ENCODE measurements around the gene DNAJC3. TPM values are rescaled to one million over a fixed set of nuclear protein-coding genes. Genes with fewer than 3 reads are reported as not detected.

DNAJC3 gene
- total and polyA plus RNA-seq, 9 of the 15 experiments (the other 6 are each of a cell fraction or from before 2014, with no cell fraction given) = 7.8 to 21.8 (median 10.4) TPM

DNA sequence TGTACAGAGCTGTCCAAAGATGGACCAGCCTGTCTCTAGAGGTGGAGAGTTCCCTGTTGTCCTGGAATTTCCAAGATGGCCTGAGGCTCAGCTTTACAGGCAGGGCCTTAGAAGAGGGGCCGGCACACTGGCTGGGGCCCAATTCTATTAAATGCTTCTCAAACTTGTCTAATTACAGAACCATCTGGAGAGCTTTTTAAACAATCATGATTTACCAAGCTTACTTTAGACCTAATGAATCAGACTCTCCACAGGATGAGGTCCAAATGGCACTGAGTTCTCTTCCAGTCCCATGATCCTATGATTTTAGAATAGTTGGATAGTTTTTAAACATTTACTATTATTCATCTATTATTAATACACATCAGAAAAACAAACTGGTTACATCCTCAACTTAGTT is 123.5 kb downstream of the DNAJC3 start:
- no peaks in the 10 kb centered on the region for H3K9me1 ChIP-seq (ENCODE audit: control insufficient read depth, insufficient read depth, low read length)
- ATAC-seq (no peak), FAIRE-seq (no peak), DNase-seq (ENCODE audit: extremely low read depth in 1 of 4, low spot score in 3 of 4) (no peak)
- WGBS (ENCODE audit: insufficient coverage, low coverage, missing lambda C conversion rate) = 86% methylated on average over 1 of the region's 1 CpG
- H3K36me3 ChIP-seq (ENCODE audit: control insufficient read depth, insufficient read depth, low read length) = no peaks in the 10 kb centered on the region; the same call in 2 of the 3 replicates
- no peaks in the 10 kb centered on the region for H3K79me2 ChIP-seq (ENCODE audit: control insufficient read depth, insufficient read depth, low read length)
- intact Hi-C loops (cut with micrococcal nuclease) = no loop called here
- no peak overlapping the region for H3K9ac ChIP-seq (ENCODE audit: insufficient read depth in 1 of 2, low read depth in 2 of 2, low read length in 2 of 2)
- no peaks in the 10 kb centered on the region for H4K20me1 ChIP-seq (replicated peaks; ENCODE audit: control insufficient read depth, insufficient read depth, low read length)
- H3K9me3 ChIP-seq (replicated peaks; ENCODE audit: control insufficient read depth, insufficient read depth, low read depth, low read length) = no peaks in the 10 kb centered on the region
- POLR2A ChIA-PET = interaction anchor here (0.7 kb wide), 1 partner anchor 169 kb away, joined by 4 read pairs; no protein-coding TSS in a partner anchor
- no peak overlapping the region for H3K27ac ChIP-seq (ENCODE audit: extremely low read depth, low read depth, low read length)
- no TSS peak for BruUV-seq (replicated peaks)
- H3K27me3 ChIP-seq (ENCODE audit: control insufficient read depth in 2 of 2, insufficient read depth in 2 of 2, low read length in 2 of 2) = no peaks in the 10 kb centered on the region
- no peak overlapping the region for H2AFZ ChIP-seq (ENCODE audit: low read depth, low read length)
- no peak overlapping the region for H3K4me2 ChIP-seq (ENCODE audit: insufficient read depth, low read length)
- H3K4me3 ChIP-seq = no peak overlapping the region
- CTCF ChIA-PET (ENCODE audit: low intra/inter-chr PET ratio) = no interaction called here
- H3K4me1 ChIP-seq (replicated peaks in 1 of 2; ENCODE audit: control insufficient read depth in 2 of 2, insufficient read depth in 2 of 2, low read length in 2 of 2) = no peaks in the 10 kb centered on the region
- in situ Hi-C loops (cut with MboI) = no loop called here
- TF ChIP-seq TFE3 (CRISPR knock-in tag; IDR thresholded peaks at IDR 0.05) (no peak), ZNF24 (IDR thresholded peaks at IDR 0.05) (no peak), ZC3H11A (IDR thresholded peaks at IDR 0.05; ENCODE audit: low read depth, low read length) (no peak), ARID2 (IDR thresholded peaks at IDR 0.05) (no peak), POLR2G (IDR thresholded peaks at IDR 0.05; ENCODE audit: low read depth, low read length) (no peak), E2F6 (IDR thresholded peaks at IDR 0.05; ENCODE audit: borderline replicate concordance in 1 of 2, extremely low read depth in 1 of 2, insufficient read depth in 1 of 2, insufficient read length in 1 of 2, low read depth in 1 of 2, low read length in 1 of 2, poor library complexity in 1 of 2, severe bottlenecking in 1 of 2) (no peak), GMEB1 (CRISPR knock-in tag; IDR thresholded peaks at IDR 0.05) (no peak), HSF4 (CRISPR knock-in tag; IDR thresholded peaks at IDR 0.05; ENCODE audit: borderline replicate concordance) (no peak), PCBP2 (IDR thresholded peaks at IDR 0.05; ENCODE audit: low read depth, low read length, poor library complexity, severe bottlenecking) (no peak), PRPF4 (IDR thresholded peaks at IDR 0.05; ENCODE audit: insufficient read depth, low read depth, low read length, poor library complexity, severe bottlenecking) (no peak), YY1 (IDR thresholded peaks at IDR 0.05; ENCODE audit: borderline replicate concordance in 1 of 3, control insufficient read depth in 1 of 3, extremely low read depth in 1 of 3, insufficient read depth in 3 of 3, insufficient read length in 1 of 3, insufficient replicate concordance in 2 of 3, low read depth in 1 of 3, low read length in 2 of 3) (no peak), SNIP1 (IDR thresholded peaks at IDR 0.05; ENCODE audit: low read depth) (no peak), ZNF57 (CRISPR knock-in tag; IDR thresholded peaks at IDR 0.05) (no peak), NFE2L1 (tag; IDR thresholded peaks at IDR 0.05; ENCODE audit: borderline replicate concordance, low read depth) (no peak), FOXK2 (conservative IDR thresholded peaks at IDR 0.05 in 1 of 2, IDR thresholded peaks at IDR 0.05 in 1 of 2; ENCODE audit: low read depth in 2 of 2) (no peak)
- TF ChIP-seq, protein P1, sequence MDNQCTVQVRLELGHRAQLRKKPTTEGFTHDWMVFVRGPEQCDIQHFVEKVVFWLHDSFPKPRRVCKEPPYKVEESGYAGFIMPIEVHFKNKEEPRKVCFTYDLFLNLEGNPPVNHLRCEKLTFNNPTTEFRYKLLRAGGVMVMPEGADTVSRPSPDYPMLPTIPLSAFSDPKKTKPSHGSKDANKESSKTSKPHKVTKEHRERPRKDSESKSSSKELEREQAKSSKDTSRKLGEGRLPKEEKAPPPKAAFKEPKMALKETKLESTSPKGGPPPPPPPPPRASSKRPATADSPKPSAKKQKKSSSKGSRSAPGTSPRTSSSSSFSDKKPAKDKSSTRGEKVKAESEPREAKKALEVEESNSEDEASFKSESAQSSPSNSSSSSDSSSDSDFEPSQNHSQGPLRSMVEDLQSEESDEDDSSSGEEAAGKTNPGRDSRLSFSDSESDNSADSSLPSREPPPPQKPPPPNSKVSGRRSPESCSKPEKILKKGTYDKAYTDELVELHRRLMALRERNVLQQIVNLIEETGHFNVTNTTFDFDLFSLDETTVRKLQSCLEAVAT (IDR thresholded peaks at IDR 0.05) = no peak

Measured in K562 (cell line).